Neural cell (in vitro differentiated cells): Measurements from ENCODE around the gene LRRC3. TPM values are rescaled to one million over a fixed set of nuclear protein-coding genes. Genes with fewer than 3 reads are reported as not detected.

Source experiments
- H2AFZ ChIP-seq: fragments of 200-600, 300-800 bp; sonication (generic), shearing (Covaris generic); 2 replicates; pipeline ENCODE4 v1.6.0; 2014; ENCODE audit warnings: low read depth, mild to moderate bottlenecking, antibody characterized with exemption, low read length, moderate library complexity
- H3F3A ChIP-seq: fragments of 200-600 bp; shearing (Covaris generic); 2 replicates; pipeline ENCODE4 v1.6.1; 2016; ENCODE audit warnings: mild to moderate bottlenecking, moderate library complexity, mixed read lengths, antibody characterized with exemption, low read length; ENCODE audit not compliant: insufficient read depth, poor library complexity, severe bottlenecking
- H3K27ac ChIP-seq: fragments of 200-600, 300-800 bp; sonication (generic), shearing (Covaris generic); 2 replicates; pipeline ENCODE4 v1.5.1; 2014; ENCODE audit warnings: mild to moderate bottlenecking, low read length, moderate library complexity
- H3K27me3 ChIP-seq: fragments of 300-800, 200-600 bp; sonication (generic), shearing (Covaris generic); 2 replicates; pipeline ENCODE4 v1.6.0; 2014; ENCODE audit warnings: mild to moderate bottlenecking, low read depth, low read length, moderate library complexity; ENCODE audit not compliant: insufficient read depth
- H3K36me3 ChIP-seq: fragments of 300-800, 200-600 bp; sonication (generic), shearing (Covaris generic); 2 replicates; pipeline ENCODE4 v1.5.1; 2014; ENCODE audit warnings: mild to moderate bottlenecking, antibody characterized with exemption, low read length, moderate library complexity; ENCODE audit not compliant: insufficient read depth
- H3K4me2 ChIP-seq: fragments of 300-800, 200-600 bp; sonication (generic), shearing (Covaris generic); 2 replicates; pipeline ENCODE4 v1.6.0; 2014; ENCODE audit warnings: mild to moderate bottlenecking, low read length
- H3K4me3 ChIP-seq: fragments of 300-800, 200-600 bp; sonication (generic), shearing (Covaris generic); 2 replicates; pipeline ENCODE4 v1.5.1; 2014; ENCODE audit warnings: mild to moderate bottlenecking, low read length, moderate library complexity
- H3K79me2 ChIP-seq: fragments of 200-600 bp; shearing (Covaris generic); replicated peaks from 2 replicates; pipeline ENCODE4 v1.6.0; 2014; ENCODE audit warnings: mild to moderate bottlenecking, low read length, moderate library complexity; ENCODE audit not compliant: insufficient read depth
- H3K9ac ChIP-seq: fragments of 300-800, 200-600 bp; sonication (generic), shearing (Covaris generic); 2 replicates; pipeline ENCODE4 v1.6.1; 2016; ENCODE audit warnings: mild to moderate bottlenecking, low read length, mixed read lengths
- H3K9me2 ChIP-seq: fragments of 200-600 bp; shearing (Covaris generic); 2 replicates; pipeline ENCODE4 v1.6.1; 2016; ENCODE audit warnings: mild to moderate bottlenecking, low read length, mixed read lengths; ENCODE audit not compliant: insufficient read depth
- H3K9me3 ChIP-seq: fragments of 200-600, 300-800 bp; sonication (generic), shearing (Covaris generic); 2 replicates; pipeline ENCODE4 v1.6.1; 2016; ENCODE audit warnings: mild to moderate bottlenecking, mixed run types, low read length, moderate library complexity, mixed read lengths
- H4K20me1 ChIP-seq: fragments of 200-600 bp; shearing (Covaris generic); 2 replicates; pipeline ENCODE4 v1.6.1; 2016; ENCODE audit warnings: mild to moderate bottlenecking, mixed run types; ENCODE audit not compliant: insufficient read depth
- EP300 ChIP-seq: fragments of 450-650 bp; conservative IDR thresholded peaks from 2 replicates; pipeline ENCODE4 v1.6.1; 2014; ENCODE audit warnings: antibody characterized with exemption, mild to moderate bottlenecking, moderate library complexity; ENCODE audit not compliant: poor library complexity, severe bottlenecking
- EZH2 ChIP-seq: fragments of 200-600, 300-800 bp; shearing (Covaris generic), sonication (generic); IDR thresholded peaks from 2 replicates; pipeline ENCODE4 v1.6.1; 2014; ENCODE audit warnings: antibody characterized with exemption, low read length, borderline replicate concordance, mild to moderate bottlenecking; ENCODE audit not compliant: insufficient read depth, poor library complexity, severe bottlenecking
- MXI1 ChIP-seq: fragments of 450-650 bp; conservative IDR thresholded peaks from 2 replicates; pipeline ENCODE4 v1.6.1; 2014; ENCODE audit warnings: antibody characterized with exemption, mild to moderate bottlenecking; ENCODE audit not compliant: poor library complexity, severe bottlenecking
- POLR2AphosphoS5 ChIP-seq: IDR thresholded peaks from 2 replicates; pipeline ENCODE4 v1.6.1; 2012
- RAD21 ChIP-seq: fragments of 450-650 bp; conservative IDR thresholded peaks from 2 replicates; pipeline ENCODE4 v1.6.1; 2014; ENCODE audit warnings: antibody characterized with exemption, mild to moderate bottlenecking, moderate library complexity
- SMC3 ChIP-seq: fragments of 450-650 bp; conservative IDR thresholded peaks from 2 replicates; pipeline ENCODE4 v1.6.1; 2014; ENCODE audit warnings: antibody characterized with exemption, mild to moderate bottlenecking, moderate library complexity; ENCODE audit not compliant: poor library complexity
- TAF1 ChIP-seq: IDR thresholded peaks from 2 replicates; pipeline ENCODE4 v1.6.1; 2012; ENCODE audit warnings: low read depth
- polyA plus RNA-seq: library from polyadenylated mRNA; depleted of rRNA; stranded (reverse); fragments of >200 nt; gene quantifications from 2 replicates; pipeline ENCODE4 v1.2.3, GENCODE V29; 2014
- TF ChIP-seq, protein P1 (sequence below): fragments of 450-650 bp; IDR thresholded peaks from 2 replicates; pipeline ENCODE4 v1.5.1; 2014; ENCODE audit warnings: antibody characterized with exemption, mild to moderate bottlenecking, moderate library complexity; ENCODE audit not compliant: poor library complexity, severe bottlenecking
- TF ChIP-seq, protein P2 (sequence below): IDR thresholded peaks from 2 replicates; pipeline ENCODE4 v1.6.1; 2012; ENCODE audit warnings: borderline replicate concordance

Gene LRRC3
- polyA plus RNA-seq, 1 donor from 2014 or later, result 3.8 TPM

DNA sequence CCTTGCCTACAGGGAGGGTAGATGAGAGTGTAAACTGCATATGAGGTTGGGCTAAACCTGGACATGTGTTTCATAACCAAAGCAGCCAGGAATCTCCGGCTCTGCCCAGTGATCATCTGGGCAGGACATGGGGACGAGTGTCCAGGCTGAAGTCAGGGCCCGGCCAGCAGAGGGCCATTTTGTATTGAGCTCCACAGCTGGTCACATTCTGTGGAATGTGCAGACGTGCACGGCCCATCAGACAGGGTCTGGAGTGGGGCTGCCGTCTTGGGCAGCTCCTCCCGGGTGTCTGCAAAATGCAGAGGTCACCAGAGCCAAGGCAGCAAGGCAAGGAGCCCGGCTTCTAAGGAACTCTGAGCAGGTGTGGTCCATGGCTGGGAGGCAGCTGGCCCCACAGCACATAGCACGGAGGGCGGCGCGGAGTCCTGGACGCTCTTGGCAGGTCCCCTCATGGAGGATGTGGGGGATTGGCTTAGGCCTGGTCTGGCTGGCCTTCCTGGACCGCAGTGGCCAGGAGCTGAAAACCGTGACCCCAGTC is 6.2 kb downstream of the LRRC3 start:
- H3K27ac ChIP-seq, result no peak overlapping the region
- H4K20me1 ChIP-seq, result no peaks in the 10 kb centered on the region
- no peaks in the 10 kb centered on the region for H3F3A ChIP-seq
- no peak overlapping the region for H2AFZ ChIP-seq
- no peak for TF ChIP-seq POLR2AphosphoS5
- no peak for TF ChIP-seq EZH2
- no peak for TF ChIP-seq TAF1
- TF ChIP-seq RAD21, result no peak
- TF ChIP-seq, protein P1, sequence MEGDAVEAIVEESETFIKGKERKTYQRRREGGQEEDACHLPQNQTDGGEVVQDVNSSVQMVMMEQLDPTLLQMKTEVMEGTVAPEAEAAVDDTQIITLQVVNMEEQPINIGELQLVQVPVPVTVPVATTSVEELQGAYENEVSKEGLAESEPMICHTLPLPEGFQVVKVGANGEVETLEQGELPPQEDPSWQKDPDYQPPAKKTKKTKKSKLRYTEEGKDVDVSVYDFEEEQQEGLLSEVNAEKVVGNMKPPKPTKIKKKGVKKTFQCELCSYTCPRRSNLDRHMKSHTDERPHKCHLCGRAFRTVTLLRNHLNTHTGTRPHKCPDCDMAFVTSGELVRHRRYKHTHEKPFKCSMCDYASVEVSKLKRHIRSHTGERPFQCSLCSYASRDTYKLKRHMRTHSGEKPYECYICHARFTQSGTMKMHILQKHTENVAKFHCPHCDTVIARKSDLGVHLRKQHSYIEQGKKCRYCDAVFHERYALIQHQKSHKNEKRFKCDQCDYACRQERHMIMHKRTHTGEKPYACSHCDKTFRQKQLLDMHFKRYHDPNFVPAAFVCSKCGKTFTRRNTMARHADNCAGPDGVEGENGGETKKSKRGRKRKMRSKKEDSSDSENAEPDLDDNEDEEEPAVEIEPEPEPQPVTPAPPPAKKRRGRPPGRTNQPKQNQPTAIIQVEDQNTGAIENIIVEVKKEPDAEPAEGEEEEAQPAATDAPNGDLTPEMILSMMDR, result no peak
- TF ChIP-seq MXI1, result no peak
- TF ChIP-seq, protein P2, sequence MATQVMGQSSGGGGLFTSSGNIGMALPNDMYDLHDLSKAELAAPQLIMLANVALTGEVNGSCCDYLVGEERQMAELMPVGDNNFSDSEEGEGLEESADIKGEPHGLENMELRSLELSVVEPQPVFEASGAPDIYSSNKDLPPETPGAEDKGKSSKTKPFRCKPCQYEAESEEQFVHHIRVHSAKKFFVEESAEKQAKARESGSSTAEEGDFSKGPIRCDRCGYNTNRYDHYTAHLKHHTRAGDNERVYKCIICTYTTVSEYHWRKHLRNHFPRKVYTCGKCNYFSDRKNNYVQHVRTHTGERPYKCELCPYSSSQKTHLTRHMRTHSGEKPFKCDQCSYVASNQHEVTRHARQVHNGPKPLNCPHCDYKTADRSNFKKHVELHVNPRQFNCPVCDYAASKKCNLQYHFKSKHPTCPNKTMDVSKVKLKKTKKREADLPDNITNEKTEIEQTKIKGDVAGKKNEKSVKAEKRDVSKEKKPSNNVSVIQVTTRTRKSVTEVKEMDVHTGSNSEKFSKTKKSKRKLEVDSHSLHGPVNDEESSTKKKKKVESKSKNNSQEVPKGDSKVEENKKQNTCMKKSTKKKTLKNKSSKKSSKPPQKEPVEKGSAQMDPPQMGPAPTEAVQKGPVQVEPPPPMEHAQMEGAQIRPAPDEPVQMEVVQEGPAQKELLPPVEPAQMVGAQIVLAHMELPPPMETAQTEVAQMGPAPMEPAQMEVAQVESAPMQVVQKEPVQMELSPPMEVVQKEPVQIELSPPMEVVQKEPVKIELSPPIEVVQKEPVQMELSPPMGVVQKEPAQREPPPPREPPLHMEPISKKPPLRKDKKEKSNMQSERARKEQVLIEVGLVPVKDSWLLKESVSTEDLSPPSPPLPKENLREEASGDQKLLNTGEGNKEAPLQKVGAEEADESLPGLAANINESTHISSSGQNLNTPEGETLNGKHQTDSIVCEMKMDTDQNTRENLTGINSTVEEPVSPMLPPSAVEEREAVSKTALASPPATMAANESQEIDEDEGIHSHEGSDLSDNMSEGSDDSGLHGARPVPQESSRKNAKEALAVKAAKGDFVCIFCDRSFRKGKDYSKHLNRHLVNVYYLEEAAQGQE, result no peak
- no peak for TF ChIP-seq EP300
- TF ChIP-seq SMC3, result no peak
- H3K79me2 ChIP-seq, result no peaks in the 10 kb centered on the region
- no peaks in the 10 kb centered on the region for H3K9me2 ChIP-seq
- H3K9me3 ChIP-seq, result no peaks in the 10 kb centered on the region
- no peaks in the 10 kb centered on the region for H3K27me3 ChIP-seq
- H3K9ac ChIP-seq, result no peak overlapping the region
- peaks cover 11% of the 10 kb centered on the region for H3K36me3 ChIP-seq
- H3K4me3 ChIP-seq, result no peak overlapping the region
- no peak overlapping the region for H3K4me2 ChIP-seq

DNA sequence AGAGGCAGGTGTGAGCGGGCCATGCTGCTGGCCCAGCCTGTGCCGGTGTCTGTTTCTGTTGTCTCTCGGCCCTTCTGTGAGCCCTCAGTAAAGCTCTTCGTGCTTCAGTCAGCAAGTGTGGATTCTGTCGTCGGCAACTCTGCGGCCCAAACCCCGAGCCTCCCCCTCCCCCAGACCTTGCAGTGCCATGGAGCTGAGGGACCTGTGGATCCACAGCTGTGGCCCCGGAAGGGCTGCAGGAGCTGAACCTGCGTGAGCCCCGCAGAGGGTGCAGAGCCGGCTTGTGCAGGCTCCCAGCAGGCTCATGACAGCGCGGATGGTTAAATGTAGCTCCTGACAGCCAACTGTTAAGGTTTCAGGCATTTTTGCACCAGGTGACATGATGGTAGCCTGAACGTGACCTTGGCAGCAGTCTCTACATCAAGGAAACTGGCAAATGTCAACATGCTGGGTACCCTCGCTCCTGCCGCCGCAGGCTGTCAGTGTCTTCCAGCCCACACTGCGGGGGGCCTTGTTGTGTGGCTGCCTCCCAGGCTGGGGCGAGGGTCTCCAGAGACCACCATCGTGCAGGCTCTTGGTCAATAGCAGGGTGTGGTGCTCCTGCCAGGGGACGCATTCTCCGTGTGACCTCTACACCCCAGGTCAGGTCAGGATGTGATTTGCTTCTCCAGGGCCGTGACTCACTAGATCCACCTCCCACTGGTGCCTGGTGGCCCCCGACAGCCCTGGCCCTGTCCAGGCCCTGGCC is 7.0 kb downstream of the LRRC3 start:
- Histone ChIP-seq H3K79me2 (no peaks in the 10 kb centered on the region), H3K4me2 (no peak overlapping the region), H3K4me3 (no peak overlapping the region), H4K20me1 (no peaks in the 10 kb centered on the region), H3K27ac (no peak overlapping the region), H3K9ac (no peak overlapping the region), H3K9me2 (no peaks in the 10 kb centered on the region), H2AFZ (no peak overlapping the region), H3K27me3 (no peaks in the 10 kb centered on the region), H3F3A (no peaks in the 10 kb centered on the region), H3K9me3 (no peaks in the 10 kb centered on the region), H3K36me3 (peaks cover 5% of the 10 kb centered on the region)
- TF ChIP-seq TAF1 (no peak), RAD21 (no peak)
